NK-92 treated with Interleukin-12 subunit alpha and Interleukin-12 subunit beta, amount 100 ng/mL, for 24 hours (cell line): ENCODE measurements around the gene LSM3.
"Not testable (repeated sequence)": the region's sequence is repeated elsewhere in the genome, so short reads cannot be mapped to it uniquely, and the experiment has no call there.

ENCODE experiments used
- DNase-seq: peaks from one replicate; lab custom pipeline; 2025; lab: John Stamatoyannopoulos, UW

Gene LSM3

DNA sequence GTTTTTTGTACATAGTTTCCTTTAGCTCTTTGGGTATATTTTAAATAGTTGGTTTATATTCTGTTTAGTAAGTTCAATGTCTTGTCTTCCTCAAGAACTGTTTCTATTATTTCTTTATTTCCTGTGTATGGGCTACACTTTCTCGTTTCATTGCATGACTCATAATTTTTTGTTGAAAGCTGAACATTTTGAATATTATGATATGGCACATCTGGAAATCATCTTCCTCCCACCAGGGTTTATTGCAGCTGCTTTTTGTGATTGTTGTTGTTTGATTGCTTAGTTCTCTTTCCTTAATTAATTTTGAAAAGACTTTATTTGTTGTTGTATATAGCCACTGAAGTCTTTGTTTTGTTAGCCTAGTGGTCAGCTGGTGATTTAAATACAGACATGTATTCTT is 43.8 kb downstream of the LSM3 start:
- DNase-seq: no peak

DNA sequence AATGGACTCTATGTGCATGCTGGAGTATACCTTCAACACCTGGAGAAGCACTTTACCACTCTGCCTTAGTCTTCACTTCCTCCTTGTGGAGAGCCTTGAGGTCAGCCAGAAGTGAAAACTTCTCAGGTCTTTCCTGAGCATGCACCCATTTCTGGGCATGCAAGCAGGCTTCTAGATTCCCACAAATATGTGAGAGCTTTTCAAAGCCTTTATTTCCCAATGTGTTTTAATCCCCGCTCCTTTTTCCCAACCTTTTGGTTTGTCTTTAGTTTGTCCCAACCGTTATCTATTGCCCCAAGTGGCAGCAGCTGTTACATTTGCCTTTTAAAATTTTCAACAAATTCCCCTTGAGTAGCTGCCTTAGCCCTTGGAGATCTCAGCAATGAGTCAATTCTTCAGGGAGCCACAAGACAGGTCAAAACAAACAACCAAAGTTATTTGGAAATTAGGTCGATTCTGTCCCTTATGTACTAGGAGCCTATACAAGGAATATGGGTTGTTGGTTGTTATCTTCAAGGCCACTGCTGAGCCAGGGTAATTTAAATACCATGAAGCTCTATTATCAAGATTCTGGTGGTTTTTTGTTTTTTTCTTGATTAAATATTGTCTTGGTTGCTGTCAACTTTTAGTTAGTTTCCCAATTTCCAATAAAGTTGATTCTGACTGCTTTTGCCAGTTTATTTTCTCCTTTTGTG is 44.4 kb downstream of the LSM3 start:
- no peak for DNase-seq

DNA sequence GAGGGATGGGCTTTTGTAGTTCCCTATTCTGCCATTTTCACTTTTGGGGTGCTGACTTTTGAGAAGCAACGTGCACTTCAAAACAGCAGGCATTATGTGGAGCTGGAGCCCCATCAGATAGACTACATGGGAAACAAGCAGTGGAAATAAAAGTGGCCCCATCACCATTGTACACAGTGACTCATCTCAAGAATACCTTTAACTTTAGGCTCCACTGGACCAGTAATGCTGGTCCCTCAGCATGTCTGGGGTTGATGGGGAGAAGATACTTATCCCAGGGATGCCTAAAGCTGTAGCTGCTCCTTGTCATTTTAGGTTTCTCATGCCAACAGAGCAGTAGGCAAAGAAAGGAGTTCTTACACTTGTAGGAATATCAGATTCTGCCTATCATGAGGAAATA is 45.0 kb downstream of the LSM3 start:
- no peak for DNase-seq

DNA sequence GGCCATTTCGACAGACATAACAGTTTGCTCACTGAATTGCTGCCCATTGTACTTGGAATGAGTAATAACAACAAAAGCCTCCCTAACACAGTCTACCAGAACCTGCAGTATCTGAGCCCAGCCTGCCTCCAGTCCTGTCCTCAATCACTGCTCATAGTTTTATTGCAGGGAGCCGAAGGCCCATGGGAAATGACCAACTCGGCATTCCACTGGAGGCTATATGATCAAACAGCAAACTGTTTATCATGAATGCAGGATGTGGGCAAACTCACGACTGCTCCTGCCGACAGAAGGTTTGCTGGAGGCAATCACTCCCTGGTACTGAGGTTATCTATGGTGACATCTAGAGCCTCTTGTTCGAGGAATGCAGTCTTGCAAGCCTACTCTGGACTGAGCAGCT is 46.3 kb downstream of the LSM3 start:
- no peak for DNase-seq

DNA sequence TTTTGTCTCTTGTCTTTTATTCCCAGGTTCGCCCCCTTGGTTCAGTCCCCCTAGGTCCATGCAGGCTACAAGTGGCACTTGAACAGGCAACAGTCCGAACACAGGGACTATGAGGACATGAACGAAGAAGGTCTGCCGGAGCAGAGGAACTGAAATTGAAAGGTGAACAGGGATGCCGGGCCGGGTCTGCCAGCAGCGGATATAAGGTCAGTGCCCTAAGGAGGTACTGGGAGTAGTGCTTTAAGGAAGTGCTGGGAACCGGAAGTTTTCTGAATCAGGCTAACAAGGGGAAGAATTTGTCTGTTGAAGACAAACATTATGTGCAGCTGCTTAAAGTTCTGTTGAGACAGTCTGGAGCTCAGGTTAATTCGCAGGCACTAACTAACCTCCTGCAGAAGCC is 46.8 kb downstream of the LSM3 start:
- no peak for DNase-seq

DNA sequence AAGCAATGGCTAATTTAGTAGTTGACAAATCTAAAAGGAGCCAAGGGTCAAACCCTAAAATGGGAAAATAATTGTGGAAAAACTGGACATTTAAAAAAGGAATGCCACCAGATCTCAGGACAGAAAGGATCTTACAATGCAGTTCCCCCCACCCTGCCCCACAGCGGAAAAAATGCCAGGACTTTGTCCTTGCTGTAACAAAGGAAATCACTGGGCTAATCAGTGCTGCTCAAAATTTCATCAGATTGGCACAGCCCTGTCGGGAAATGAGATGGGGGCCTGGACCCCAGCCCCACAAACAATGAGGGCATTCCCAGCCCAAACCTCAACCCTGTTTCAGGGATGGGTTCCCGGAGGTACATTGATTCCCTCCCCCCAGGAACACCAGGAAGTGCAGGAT is 47.7 kb downstream of the LSM3 start:
- not testable (repeated sequence) for DNase-seq

DNA sequence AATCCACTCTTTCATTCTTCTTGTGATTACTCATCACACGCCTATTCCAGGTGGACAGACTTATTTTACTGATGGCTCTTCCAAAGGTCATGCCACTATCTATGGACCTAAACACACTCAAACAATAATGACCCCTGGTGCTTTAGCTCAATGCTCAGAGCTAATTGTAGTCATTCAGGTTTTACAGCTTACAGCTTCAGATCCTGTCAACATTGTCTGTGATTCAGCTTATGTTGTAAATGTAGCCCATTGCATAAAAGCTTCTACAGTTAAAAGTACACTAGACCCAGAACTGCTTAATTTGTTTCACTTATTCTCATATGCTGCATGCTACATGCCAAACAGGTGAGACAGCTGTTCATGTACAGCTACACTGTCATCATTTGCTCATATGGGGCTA is 49.2 kb downstream of the LSM3 start:
- no peak for DNase-seq

DNA sequence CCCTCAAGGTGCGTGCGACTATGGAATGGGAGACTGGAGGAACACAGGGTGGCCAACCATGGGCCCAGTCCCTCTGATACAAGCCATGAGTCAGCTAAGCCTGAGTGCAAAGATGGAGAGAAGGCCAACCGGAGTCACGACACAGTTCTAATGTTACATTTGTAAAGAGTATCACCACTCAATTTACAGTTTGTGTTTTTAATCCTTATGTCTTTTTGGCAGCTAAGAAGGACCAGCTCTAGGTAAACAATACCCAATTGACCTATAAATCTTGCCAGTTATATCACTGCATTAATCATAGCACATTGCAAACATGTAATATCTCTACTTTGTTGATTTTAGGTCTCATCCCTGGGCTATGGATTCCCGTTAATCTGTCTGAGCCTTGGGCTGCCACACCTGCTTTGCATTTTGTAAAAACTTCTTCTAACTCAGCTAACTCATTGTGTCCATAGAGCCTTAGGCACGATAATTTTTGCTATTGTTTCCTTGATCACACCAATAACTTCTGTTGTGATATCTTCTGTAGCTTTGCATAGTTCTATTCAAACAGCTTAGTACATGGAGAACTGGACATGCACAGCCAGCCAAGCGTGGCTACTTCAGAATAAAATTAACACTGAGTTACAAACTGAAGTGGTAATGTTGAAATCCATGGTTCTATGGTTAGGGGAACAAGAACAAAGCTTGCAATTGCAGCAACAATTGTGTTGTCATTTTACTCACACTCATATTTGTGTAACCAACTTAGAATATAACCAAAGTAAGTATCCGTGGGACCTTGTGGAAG is 50.3 kb downstream of the LSM3 start:
- no peak for DNase-seq

DNA sequence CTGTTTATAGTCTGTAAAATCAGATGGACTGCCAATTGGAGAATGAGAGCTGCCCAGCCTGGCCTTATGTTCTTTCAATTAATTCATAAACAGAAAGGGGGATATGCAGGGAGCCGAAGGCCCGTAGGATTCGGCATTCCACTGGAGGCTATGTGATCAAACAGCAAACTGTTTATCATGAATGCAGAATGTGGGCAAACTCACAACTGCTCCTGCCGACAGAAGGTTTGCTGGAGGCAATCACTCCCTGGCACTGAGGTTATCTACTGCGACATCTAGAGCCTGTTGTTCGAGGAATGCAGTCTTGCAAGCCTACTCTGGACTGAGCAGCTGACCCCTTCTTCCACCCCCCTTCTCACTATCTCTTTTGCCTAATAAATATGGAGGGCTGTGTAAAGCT is 51.1 kb downstream of the LSM3 start:
- not testable (repeated sequence) for DNase-seq

DNA sequence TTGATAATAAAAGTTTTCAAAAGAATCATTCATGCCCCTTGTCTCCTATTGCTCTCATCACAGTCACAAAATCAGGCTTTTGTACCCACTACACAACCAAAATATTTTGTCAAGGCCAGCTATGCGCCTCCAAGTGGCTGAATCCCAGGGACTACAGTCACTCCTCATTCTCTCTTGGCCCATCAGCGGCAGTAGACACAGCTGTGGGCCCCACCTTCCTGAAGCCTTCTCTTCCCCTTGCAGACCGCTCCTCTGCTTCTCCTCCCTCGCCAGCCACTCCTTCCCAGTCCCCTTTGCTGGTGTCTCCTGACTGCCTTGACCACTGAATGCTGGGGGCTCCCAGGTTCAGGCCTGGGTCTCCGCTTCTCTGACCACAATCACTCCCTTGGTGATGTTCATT is 52.1 kb downstream of the LSM3 start:
- DNase-seq: no peak

DNA sequence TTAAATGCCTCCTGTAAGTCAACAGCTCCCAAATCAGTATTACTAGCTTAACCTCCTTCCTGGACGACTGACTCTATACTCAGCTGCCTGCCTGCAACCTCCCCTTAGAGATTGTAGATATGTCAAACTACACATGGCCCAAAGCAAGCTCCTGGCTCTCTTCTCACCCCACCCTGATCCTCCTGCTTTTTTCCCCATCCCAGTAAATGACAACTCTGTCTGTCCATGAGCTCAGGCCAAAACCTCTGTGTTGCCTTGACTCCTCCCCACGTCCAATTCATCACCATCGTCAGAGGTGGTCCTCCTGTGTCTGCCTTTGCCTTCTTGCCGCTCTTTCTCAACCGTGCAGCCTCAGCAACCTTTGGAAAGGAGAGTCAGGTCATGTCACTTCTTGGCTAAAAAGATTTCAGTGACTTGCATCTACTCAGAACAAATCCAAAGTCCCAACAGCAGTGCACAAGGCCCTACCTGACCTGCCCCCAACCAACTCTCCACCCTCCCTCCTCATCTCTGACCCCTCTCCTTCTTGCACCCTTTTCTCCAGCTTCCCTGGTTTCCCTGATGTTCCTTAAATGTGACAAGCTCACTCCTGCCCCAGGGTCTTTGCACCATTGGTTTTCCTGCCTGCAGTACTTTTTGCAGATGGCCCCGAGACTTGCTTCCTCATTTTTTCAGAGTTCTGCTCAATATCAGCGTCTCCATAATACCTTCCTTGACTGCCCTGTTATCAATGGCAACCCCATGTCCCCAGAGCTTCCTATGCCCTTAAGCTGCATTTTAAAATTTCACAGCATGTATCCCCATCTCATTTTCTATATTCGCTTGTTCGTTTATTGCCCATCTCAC is 52.8 kb downstream of the LSM3 start:
- DNase-seq: no peak

DNA sequence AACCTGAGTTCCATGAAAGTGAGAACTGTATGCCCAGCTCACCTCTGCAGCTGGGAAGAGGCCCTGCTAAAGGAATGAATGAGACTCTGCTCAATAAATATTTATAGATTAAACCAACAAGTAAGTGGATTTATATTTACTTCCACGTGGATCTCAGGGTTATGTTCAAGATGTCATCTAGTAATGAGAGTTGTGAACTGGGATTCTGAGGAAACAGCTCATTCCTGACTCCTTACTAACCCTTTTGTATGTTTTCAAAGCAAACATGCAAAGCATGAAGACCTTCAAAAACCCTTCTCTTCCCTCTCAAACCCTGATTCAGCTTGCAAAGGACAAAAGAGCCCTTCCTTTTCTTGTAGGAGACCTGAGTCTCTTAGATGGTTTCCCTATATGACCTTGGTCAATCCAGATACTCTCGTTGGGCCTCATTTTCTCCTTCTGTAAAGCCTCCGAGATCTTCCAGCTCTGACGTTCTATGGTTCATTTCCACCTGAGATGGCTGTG is 53.4 kb downstream of the LSM3 start:
- no peak for DNase-seq

DNA sequence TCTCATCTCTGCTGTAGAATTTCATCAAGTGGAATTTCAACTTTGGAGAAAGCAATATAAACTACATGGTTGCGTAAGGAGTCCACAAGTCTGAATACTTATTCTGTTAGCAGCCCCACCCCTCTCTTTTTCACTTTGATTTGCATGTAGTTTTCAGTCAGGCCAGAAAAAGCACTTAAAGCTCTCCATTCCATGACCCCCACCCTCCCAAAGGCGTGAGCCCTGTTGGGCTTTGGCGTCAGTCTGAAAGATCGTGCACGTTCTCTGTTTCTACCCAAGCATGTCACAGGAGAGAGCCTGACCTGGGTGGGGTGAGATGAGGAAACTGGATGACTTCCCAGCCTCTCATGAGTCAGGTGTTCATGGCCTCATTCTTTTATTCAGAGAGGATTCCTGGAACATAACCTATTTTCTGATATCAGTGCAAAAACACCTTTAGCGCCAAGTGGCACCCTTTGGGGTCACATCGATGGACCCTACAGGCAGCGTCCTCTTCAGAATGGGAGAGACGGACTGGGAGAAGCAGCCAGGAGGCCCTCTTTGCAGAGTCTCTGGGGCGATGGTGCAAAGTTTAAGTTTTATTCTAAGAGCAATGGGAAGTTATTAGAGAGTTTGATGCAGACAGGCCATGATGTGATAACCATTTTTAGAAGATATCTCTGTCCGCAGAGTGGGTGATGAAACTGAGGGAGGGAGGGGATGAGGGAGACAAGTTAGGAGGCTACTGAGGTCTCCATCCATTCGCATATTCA is 55.8 kb downstream of the LSM3 start:
- no peak for DNase-seq

DNA sequence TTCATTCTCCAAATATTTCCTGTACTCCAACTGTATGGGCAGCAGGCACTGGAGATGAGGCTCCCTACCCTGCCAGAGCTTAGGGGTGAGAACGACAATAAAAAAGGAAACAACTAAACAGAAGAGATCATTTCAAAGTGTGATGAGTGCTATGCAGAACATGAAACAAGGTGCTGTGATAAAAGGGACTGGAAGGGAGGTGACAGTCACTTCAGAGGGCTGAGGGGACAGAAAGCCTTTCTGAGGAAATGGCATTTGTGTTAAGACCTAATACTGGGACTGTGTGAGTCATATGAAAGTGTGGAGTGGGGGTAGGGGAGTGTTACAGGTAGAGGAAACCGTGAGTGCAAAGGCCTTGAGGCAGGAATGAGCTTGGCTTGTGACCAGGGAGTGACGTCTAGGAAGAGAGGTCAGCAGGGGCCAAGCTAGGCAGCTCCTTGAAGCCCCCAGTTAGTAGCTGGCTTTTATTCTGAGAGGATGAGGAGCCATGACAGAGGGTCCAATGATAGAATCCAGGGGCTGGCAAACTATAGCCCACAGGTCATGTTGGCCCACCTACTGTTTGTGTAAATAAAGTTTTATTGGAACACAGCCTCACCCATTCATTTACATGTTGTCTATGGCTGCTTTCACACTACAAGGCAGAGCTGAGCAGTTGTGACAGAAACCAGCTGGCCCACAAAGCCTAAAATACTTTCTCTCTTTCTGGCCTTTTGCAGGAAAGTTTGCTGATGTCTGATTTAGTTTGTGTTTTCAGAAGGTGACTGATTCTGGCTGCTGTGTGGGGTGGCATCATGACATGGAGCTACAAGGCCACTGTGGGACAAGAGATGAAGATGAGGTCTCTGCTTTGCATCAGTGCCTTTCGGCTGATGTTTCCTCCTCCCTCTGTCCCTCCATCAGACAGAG is 56.6 kb downstream of the LSM3 start:
- peak; percentile 17 for DNase-seq

DNA sequence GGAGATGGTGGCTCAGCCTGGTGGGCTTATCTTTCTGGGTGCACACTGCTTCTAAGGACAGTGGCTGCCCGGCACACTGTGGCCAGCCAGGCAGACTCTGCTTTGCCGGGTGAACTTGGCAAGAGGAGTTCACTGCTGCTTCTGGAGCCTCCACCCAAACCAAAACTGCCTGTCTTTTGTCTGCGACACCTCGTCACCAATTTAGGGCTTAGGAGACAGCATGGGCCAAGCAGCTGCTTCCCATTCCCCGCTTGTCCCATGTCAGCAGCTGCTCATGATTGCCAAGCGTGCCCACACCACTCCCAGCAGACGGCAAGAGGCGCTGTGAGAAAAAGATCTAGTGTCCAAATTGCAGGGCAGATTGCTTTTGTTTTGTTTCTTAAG is 57.3 kb downstream of the LSM3 start:
- DNase-seq: no peak

DNA sequence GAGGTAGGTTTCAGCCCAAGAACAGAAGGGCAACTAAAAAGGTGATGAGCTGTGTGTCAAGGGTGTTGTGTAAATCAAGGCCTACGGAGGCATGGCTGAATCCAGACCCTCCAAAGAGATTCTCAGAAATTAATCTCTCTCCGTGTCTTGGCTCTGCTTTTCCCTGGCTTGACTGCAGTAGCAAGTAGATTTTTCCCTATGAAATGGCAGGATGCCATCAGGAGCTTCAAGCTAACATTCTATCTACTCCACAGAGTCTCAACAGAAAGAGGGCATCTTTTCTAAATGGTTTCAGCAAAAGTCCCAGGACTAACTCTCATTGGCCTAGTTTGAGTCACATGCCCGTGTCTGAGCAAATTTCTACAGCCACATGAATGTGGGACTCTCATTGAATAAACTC is 58.3 kb downstream of the LSM3 start:
- no peak for DNase-seq

DNA sequence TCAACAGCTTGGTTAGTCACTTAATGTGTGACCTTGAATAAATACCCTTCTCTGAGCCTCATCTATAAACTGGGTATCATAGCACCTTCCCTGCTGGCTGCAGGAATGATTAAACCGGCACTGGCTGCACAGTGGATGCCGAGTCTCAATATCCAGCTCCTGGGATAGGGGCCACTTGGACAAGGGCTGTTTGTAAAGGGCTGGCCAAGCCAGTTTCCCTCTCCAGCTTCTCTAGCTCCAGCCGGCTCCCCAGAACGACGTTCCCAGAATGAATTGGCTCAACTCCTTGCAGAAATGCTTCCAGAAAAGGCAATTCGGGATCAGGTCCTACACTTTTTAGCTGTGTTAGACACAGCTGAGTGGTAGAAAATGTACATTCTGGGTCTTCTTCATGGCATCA is 58.8 kb downstream of the LSM3 start:
- no peak for DNase-seq

DNA sequence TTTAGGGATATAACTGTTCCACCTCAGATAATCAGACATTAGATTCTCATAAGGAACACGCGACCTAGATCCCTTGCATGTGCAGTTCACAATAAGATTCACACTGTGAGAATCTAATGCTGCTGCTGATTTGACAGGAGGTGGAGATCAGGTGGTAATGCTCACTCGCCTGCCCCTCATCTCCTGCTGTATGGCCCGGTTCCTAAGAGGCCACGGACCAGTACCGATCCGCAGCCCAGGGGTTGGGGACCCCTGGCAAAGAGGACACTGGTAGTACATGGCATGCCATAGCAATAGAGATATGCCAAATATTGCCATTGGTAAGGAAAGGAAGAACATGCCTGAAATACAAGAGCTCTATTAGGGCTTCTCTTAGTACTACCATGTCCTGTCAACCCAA is 59.7 kb downstream of the LSM3 start:
- DNase-seq: no peak

DNA sequence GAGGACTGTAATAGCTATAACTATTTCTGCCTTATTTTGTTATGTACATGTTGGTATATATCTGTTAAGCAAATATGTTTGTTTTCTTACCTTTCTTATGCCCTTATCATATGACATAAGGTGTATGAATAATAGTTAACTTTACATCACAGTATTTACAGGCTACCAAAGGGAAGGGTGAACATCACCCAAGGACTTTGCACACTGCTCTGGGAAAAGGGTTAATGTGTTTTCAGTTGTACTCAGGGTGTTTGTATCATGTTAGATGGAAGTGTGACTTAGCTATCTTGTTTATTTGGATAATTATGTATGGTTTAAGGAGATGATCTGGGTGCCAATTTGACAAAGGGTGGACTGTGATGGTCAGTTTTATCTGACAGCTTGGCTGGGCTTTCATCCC is 60.3 kb downstream of the LSM3 start:
- DNase-seq: no peak

DNA sequence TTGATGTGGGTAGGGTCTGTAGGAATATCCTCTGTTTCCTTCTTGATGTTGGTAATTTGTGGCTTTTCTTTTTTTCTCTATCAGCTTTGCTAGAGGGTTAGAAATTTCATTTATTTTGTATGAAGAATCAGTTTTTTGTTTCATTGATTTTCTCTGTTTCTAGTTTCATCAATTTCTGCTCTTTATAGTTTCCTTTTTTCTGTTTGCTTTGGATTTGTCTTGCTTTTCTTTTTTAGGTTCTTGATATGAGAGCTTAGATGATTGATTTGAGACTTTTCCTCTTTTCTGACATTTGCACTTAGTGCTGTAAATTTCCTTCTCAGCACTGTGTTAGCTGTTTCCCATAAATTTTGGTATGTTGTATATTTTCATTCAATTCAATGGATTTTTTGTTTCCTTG is 61.3 kb downstream of the LSM3 start:
- DNase-seq: no peak

DNA sequence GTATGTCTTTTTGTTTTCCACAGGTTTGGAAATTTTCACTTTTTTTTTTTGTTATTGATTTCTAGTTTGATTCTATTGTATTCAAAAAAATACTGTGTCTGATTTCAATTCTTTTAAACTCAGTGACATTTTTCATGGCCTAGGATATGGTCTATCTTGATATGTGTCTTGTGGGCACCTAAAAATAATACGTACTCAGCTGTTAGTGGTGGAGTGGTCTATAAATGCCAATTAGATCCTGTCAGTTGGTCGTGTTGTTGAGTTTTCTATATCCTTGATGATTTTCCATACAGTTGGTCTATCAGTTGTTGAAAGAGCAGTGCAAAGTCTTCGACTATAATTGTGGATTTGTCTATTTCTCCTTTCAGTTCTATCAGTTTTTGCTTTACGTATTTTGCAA is 61.7 kb downstream of the LSM3 start:
- DNase-seq: no peak
